Breast epithelium (tissue), 3 donors: ENCODE data around the gene GPR39.

Source experiments
- POLR2A ChIP-seq: fragments of 450-650 bp; IDR thresholded peaks from one replicate; pipeline ENCODE4 v1.6.1; 2016; ENCODE audit warnings: antibody characterized with exemption, mild to moderate bottlenecking, moderate library complexity
- TF ChIP-seq, protein P1 (sequence below), 3 donors: fragments of 450-650 bp; IDR thresholded peaks; one replicate each; pipeline ENCODE4 v1.5.1; 2016 to 2017; ENCODE audit warnings: antibody characterized with exemption in 3 of 3, mild to moderate bottlenecking in 3 of 3, moderate library complexity in 3 of 3

DNA sequence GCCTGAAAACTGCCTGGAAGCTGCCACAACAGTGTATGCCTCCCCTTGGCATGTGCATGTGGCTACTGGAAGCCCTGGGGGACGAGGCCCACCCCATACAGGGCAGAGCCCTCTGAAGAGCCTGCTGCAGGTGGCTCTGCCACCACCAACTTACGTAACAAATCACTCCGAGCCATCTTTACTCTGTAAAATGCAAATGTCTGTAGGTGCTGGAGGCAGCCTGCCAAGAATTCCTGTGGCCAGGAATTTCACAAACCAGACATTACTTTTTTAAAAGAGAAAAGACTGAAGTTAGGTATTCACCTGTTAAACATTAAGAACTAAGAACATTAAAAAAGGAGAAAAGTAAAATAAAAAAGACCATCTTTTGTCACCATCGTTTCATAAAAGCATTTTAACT is 106.3 kb downstream of the GPR39 start:
- TF ChIP-seq, protein P1, sequence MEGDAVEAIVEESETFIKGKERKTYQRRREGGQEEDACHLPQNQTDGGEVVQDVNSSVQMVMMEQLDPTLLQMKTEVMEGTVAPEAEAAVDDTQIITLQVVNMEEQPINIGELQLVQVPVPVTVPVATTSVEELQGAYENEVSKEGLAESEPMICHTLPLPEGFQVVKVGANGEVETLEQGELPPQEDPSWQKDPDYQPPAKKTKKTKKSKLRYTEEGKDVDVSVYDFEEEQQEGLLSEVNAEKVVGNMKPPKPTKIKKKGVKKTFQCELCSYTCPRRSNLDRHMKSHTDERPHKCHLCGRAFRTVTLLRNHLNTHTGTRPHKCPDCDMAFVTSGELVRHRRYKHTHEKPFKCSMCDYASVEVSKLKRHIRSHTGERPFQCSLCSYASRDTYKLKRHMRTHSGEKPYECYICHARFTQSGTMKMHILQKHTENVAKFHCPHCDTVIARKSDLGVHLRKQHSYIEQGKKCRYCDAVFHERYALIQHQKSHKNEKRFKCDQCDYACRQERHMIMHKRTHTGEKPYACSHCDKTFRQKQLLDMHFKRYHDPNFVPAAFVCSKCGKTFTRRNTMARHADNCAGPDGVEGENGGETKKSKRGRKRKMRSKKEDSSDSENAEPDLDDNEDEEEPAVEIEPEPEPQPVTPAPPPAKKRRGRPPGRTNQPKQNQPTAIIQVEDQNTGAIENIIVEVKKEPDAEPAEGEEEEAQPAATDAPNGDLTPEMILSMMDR (IDR thresholded peaks at IDR 0.05), result no peak
- no peak for TF ChIP-seq POLR2A
